ENCODE results near the gene DMRT2.

Gene DMRT2

DNA sequence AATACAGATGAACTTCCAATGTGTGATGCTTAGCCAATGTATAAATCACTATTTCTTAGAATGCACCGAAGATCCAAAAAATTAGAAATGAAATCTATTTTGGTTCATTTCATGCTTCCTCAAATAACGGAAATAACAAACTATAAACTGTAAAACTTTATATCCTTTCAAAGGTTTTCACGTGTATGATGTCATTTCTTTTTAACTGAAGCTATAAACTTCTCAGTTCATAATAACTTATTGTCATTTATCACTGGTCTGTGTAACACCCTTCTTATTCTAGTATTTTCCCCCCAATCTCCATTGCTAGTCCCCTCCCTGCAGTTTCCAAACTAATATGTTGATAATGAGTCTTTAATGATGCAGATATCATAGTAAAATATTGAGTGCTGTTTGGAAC lies 36.4 kb downstream of the DMRT2 start:
- DNase-seq = no peak

GRCh38 chr9:1087120-1087881 lies 37.1 kb downstream of the DMRT2 start:
- DNase-seq = no peak

DNA sequence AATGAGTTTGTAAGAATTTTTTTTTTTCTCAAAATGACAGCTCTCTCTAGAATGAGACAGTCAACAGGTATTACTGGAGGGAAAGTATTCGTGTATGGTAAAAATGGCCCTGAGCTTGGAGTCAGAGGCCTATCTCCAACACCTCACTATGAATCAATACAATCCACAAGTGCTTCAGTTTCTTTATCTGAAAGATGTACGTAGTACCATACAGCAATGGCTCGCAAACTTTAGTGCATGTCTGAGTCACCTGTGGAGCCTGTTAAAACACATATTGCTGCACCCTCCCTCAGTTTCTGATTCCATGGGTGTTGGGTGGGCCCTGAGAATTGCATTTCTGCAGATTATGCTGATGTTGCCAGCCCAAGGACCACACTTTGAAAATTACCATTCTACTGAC lies 44.6 kb downstream of the DMRT2 start:
- DNase-seq = no peak

GRCh38 chr9:1096155-1096964 lies 46.2 kb downstream of the DMRT2 start:
- no peak for DNase-seq

GRCh38 chr9:1098551-1098950 lies 48.4 kb downstream of the DMRT2 start:
- no peak for DNase-seq

DNA sequence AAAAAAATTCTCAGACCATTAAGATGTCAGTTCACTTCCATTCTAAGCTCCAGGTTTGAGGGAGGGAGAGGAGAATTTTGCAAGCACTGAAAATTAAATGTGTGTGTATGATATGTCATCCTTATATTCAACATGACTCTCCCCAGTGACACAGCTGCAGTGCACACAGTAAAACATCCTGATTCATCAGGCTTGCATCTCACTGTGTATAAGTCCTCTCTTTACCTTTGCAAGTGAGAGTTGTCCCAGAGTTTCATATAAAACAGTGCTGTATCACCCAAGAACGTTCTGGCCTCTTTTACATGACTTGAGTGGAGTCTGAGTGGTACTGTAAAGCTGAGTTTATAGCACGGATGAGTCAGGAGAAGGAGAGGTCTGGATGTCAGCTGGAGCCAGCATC lies 50.0 kb downstream of the DMRT2 start:
- DNase-seq = no peak

DNA sequence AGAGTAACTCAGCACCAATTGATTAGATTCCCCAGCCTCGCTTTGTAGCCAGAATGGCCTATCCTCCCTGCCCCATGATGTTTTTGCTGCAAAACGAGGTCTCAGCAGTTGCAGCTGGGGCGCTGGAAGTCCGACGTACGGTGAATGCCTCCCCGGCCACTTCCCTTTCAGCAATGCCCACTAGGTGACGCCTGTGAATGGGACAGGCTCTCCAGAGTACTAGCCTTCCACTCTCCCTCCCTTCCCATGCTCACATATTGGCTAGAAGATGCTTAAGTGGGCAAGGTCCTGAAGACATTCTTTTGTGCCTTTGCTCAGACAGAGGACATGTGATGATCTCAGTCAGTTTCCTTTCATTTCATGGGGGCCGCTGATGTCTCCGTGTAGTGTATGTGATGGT lies 50.8 kb downstream of the DMRT2 start:
- DNase-seq = peak in 36 of 56 donors; percentile 0 to 66 (median 12)

- no peak for DNase-seq
Observed at GRCh38 chr9:1101846-1102641, 51.9 kb downstream of the DMRT2 start.

- DNase-seq = no peak
Observed at GRCh38 chr9:1102642-1102970, 52.4 kb downstream of the DMRT2 start.

Data from nucleus accumbens (tissue), 56 donors.